ENCODE data around the gene KIF20B. TPM values are rescaled to one million over a fixed set of nuclear protein-coding genes. Genes with fewer than 3 reads are reported as not detected.

The KIF20B gene
- total and polyA plus RNA-seq, 2 of the 13 experiments (the other 11 are each of a cell fraction or from before 2014, with no cell fraction given) = 3.5 to 38.6 TPM

- no peak for TF ChIP-seq RFX3 (CRISPR knock-in tag; IDR thresholded peaks at IDR 0.05)
- TF ChIP-seq ZNF740 (CRISPR knock-in tag; IDR thresholded peaks at IDR 0.05) = peak; percentile 74; the same call in 1 of the 2 replicates
- peak; percentile 99 for TF ChIP-seq POGK (CRISPR knock-in tag; conservative IDR thresholded peaks at IDR 0.05)
- TF ChIP-seq ZNF234 (CRISPR knock-in tag; conservative IDR thresholded peaks at IDR 0.05) = no peak
- TF ChIP-seq ZNF691 (CRISPR knock-in tag; IDR thresholded peaks at IDR 0.05; ENCODE audit: borderline replicate concordance, low read depth) = no peak; the same call in 1 of the 2 replicates
- TF ChIP-seq MIER3 (CRISPR knock-in tag; IDR thresholded peaks at IDR 0.05; ENCODE audit: borderline replicate concordance) = no peak
- peak; percentile 58; the same call in 1 of the 2 replicates for TF ChIP-seq ZBTB38 (CRISPR knock-in tag; IDR thresholded peaks at IDR 0.05)
- no peak for TF ChIP-seq U2AF2 (IDR thresholded peaks at IDR 0.05; ENCODE audit: low read depth, low read length)
- TF ChIP-seq ZNF33B (CRISPR knock-in tag; IDR thresholded peaks at IDR 0.05) = peak; percentile 69; the same call in 1 of the 2 replicates
- peak; percentile 89; the same call in 1 of the 2 replicates for TF ChIP-seq ZNF235 (CRISPR knock-in tag; IDR thresholded peaks at IDR 0.05; ENCODE audit: borderline replicate concordance)
- peak; percentile 99 for TF ChIP-seq SIN3A (IDR thresholded peaks at IDR 0.05; ENCODE audit: borderline replicate concordance, low read depth, low read length)
- no peak for TF ChIP-seq NFE2 (CRISPR knock-in tag; IDR thresholded peaks at IDR 0.05)
- TF ChIP-seq ZNF556 (CRISPR knock-in tag; IDR thresholded peaks at IDR 0.05; ENCODE audit: borderline replicate concordance) = peak; percentile 81; the same call in 1 of the 2 replicates
- TF ChIP-seq HIVEP1 (CRISPR knock-in tag; IDR thresholded peaks at IDR 0.05) = 0 out of 2 replicates have a peak, but pooled peaks have one; percentile 47
- no peak for TF ChIP-seq WIZ (CRISPR knock-in tag; IDR thresholded peaks at IDR 0.05)
- 0 out of 2 replicates have a peak, but pooled peaks have one; percentile 85 for TF ChIP-seq TP53 (CRISPR knock-in tag; conservative IDR thresholded peaks at IDR 0.05)
- peak; percentile 50; the same call in 1 of the 2 replicates for TF ChIP-seq ZNF430 (CRISPR knock-in tag; IDR thresholded peaks at IDR 0.05)
- peak; percentile 86 for TF ChIP-seq DRAP1 (CRISPR knock-in tag; IDR thresholded peaks at IDR 0.05)
- TF ChIP-seq STAT5B (CRISPR knock-in tag; IDR thresholded peaks at IDR 0.05) = no peak
- peak; percentile 9; the same call in 1 of the 2 replicates for TF ChIP-seq PATZ1 (CRISPR knock-in tag; IDR thresholded peaks at IDR 0.05)
- peak; percentile 93 for TF ChIP-seq YEATS4 (CRISPR knock-in tag; IDR thresholded peaks at IDR 0.05; ENCODE audit: borderline replicate concordance)
- TF ChIP-seq DBP (CRISPR knock-in tag; IDR thresholded peaks at IDR 0.05; ENCODE audit: not compliant biosample characterization) = no peak
- peak; percentile 92 for TF ChIP-seq JUNB (CRISPR knock-in tag; IDR thresholded peaks at IDR 0.05; ENCODE audit: borderline replicate concordance)
Measured at GRCh38 chr10:89701242-89702120, at the start of gene KIF20B (continued).
